Adipocyte (in vitro differentiated cells): ENCODE results near the gene PLAAT5.
"Not testable (repeated sequence)": the region's sequence is repeated elsewhere in the genome, so short reads cannot be mapped to it uniquely, and the experiment has no call there.

Source experiments
- DNase-seq: peaks from one replicate; pipeline ENCODE4 v3.0.0-alpha.2; 2015; ENCODE audit warnings: low read depth
- H3K27me3 ChIP-seq: replicated peaks from 2 replicates; pipeline ENCODE4 v1.7.0; 2013; ENCODE audit warnings: mild to moderate bottlenecking, low read length, moderate library complexity; ENCODE audit not compliant: control insufficient read depth, insufficient read depth
- H3K36me3 ChIP-seq: 2 replicates; pipeline ENCODE4 v1.7.0; 2013; ENCODE audit warnings: low read length, mild to moderate bottlenecking, moderate library complexity; ENCODE audit not compliant: control insufficient read depth, insufficient read depth, severe bottlenecking
- H3K4me1 ChIP-seq: 2 replicates; pipeline ENCODE4 v1.7.0; 2013; ENCODE audit warnings: mild to moderate bottlenecking, low read length, moderate library complexity; ENCODE audit not compliant: control insufficient read depth, insufficient read depth
- H3K4me3 ChIP-seq: 2 replicates; pipeline ENCODE4 v1.7.0; 2013; ENCODE audit warnings: mild to moderate bottlenecking, low read length, moderate library complexity
- H3K9ac ChIP-seq: 2 replicates; pipeline ENCODE4 v1.7.0; 2013; ENCODE audit warnings: mild to moderate bottlenecking, low read length, moderate library complexity
- H3K9me3 ChIP-seq: 2 replicates; pipeline ENCODE4 v1.7.0; 2013; ENCODE audit warnings: mild to moderate bottlenecking, low read length, moderate library complexity; ENCODE audit not compliant: control insufficient read depth

The PLAAT5 gene

GRCh38 chr11:63435351-63435750, 55.6 kb downstream of the PLAAT5 start:
- H3K27me3 ChIP-seq, H3K9me3 ChIP-seq, H3K36me3 ChIP-seq, H3K4me3 ChIP-seq, H3K9ac ChIP-seq, H3K4me1 ChIP-seq, DNase-seq: not testable (repeated sequence)

- H3K9ac ChIP-seq, DNase-seq, H3K4me3 ChIP-seq: not testable (repeated sequence)
Measured at GRCh38 chr11:63430731-63431130, 60.2 kb downstream of the PLAAT5 start.

GRCh38 chr11:63427971-63428508, 62.9 kb downstream of the PLAAT5 start:
- Histone ChIP-seq H3K4me1 (no peaks in the 10 kb centered on the region), H3K4me3 (no peak overlapping the region), H3K36me3 (no peaks in the 10 kb centered on the region), H3K27me3 (no peaks in the 10 kb centered on the region), H3K9me3 (peaks cover 6% of the 10 kb centered on the region), H3K9ac (no peak overlapping the region)
- no peak for DNase-seq

More at GRCh38 chr11:63430731-63431130, 60.2 kb downstream of the PLAAT5 start:
- H3K9me3 ChIP-seq, H3K36me3 ChIP-seq, H3K27me3 ChIP-seq, H3K4me1 ChIP-seq: not testable (repeated sequence)

- Histone ChIP-seq H3K4me3 (no peak overlapping the region), H3K9ac (no peak overlapping the region), H3K27me3 (no peaks in the 10 kb centered on the region), H3K9me3 (no peaks in the 10 kb centered on the region), H3K36me3 (no peaks in the 10 kb centered on the region), H3K4me1 (no peaks in the 10 kb centered on the region)
- no peak for DNase-seq
Measured at GRCh38 chr11:63417174-63417852, 73.7 kb downstream of the PLAAT5 start.
